Kidney epithelial cell (primary cell): ENCODE measurements around the gene ST8SIA4. TPM values are rescaled to one million over a fixed set of nuclear protein-coding genes. Genes with fewer than 3 reads are reported as not detected.

Experiments
- DNase-seq: peaks from one replicate; pipeline ENCODE4 v3.0.0-alpha.2; 2010; ENCODE audit warnings: low read depth
- H3K27me3 ChIP-seq: 2 replicates; pipeline ENCODE4 v1.6.0; 2011; ENCODE audit warnings: low read length; ENCODE audit not compliant: control insufficient read depth, insufficient read depth
- H3K36me3 ChIP-seq: 2 replicates; pipeline ENCODE4 v1.5.1; 2011; ENCODE audit warnings: low read length; ENCODE audit not compliant: control insufficient read depth, insufficient read depth
- H3K4me3 ChIP-seq: 2 replicates; pipeline ENCODE4 v1.5.1; 2011; ENCODE audit warnings: low read depth, mild to moderate bottlenecking, control low read depth, low read length
- CTCF ChIP-seq: IDR thresholded peaks from 2 replicates; pipeline ENCODE4 v1.5.1; 2011; ENCODE audit warnings: mild to moderate bottlenecking, moderate library complexity, low read length, control low read depth, inconsistent platforms; ENCODE audit not compliant: insufficient read depth, poor library complexity, severe bottlenecking
- total RNA-seq: library from RNA; depleted of rRNA; stranded (reverse); fragments of >200 nt; gene quantifications from 2 replicates; pipeline ENCODE4 v1.2.3, GENCODE V29; 2015

Gene ST8SIA4
- total RNA-seq, 1 donor from 2014 or later = 2.3 TPM

- no peak for DNase-seq
- Histone ChIP-seq H3K36me3 (no peaks in the 10 kb centered on the region), H3K4me3 (no peak overlapping the region), H3K27me3 (no peaks in the 10 kb centered on the region)
- TF ChIP-seq CTCF = no peak
These were observed 70.5 kb downstream of the ST8SIA4 start for GRCh38 chr5:100832252-100833230.

GRCh38 chr5:100828898-100829356 is 74.2 kb downstream of the ST8SIA4 start:
- no peak for TF ChIP-seq CTCF
- no peak overlapping the region for H3K4me3 ChIP-seq
- no peaks in the 10 kb centered on the region for H3K27me3 ChIP-seq
- H3K36me3 ChIP-seq = no peaks in the 10 kb centered on the region
- no peak for DNase-seq

- Histone ChIP-seq H3K27me3 (no peaks in the 10 kb centered on the region), H3K4me3 (no peak overlapping the region)
- DNase-seq = no peak
These were observed 74.8 kb downstream of the ST8SIA4 start for GRCh38 chr5:100828071-100828897.

GRCh38 chr5:100827481-100827889 is 75.6 kb downstream of the ST8SIA4 start:
- no peaks in the 10 kb centered on the region for H3K27me3 ChIP-seq
- no peak for DNase-seq
- no peaks in the 10 kb centered on the region for H3K36me3 ChIP-seq
- no peak for TF ChIP-seq CTCF
- H3K4me3 ChIP-seq = no peak overlapping the region

More at GRCh38 chr5:100828071-100828897, 74.8 kb downstream of the ST8SIA4 start:
- no peak for TF ChIP-seq CTCF
- H3K36me3 ChIP-seq = no peaks in the 10 kb centered on the region

GRCh38 chr5:100826133-100826532 is 76.9 kb downstream of the ST8SIA4 start:
- DNase-seq = no peak
- no peak overlapping the region for H3K4me3 ChIP-seq
- TF ChIP-seq CTCF = no peak
- H3K36me3 ChIP-seq = no peaks in the 10 kb centered on the region
- no peaks in the 10 kb centered on the region for H3K27me3 ChIP-seq
